GM18873 (cell line): ENCODE data around the gene APOL6.
"Not testable (repeated sequence)": the region's sequence is repeated elsewhere in the genome, so short reads cannot be mapped to it uniquely, and the experiment has no call there.

Experiments
- ATAC-seq: cut with Tn5 transposase; IDR thresholded peaks from one replicate; pipeline ENCODE4 v1.9.1; 2021; ENCODE audit warnings: mild to moderate bottlenecking, moderate library complexity, moderate number of reproducible peaks; ENCODE audit not compliant: unreplicated experiment, low FRiP score

The APOL6 gene

GRCh38 chr22:35634943-35635540, 13.2 kb upstream of the APOL6 start:
- no peak for ATAC-seq

DNA sequence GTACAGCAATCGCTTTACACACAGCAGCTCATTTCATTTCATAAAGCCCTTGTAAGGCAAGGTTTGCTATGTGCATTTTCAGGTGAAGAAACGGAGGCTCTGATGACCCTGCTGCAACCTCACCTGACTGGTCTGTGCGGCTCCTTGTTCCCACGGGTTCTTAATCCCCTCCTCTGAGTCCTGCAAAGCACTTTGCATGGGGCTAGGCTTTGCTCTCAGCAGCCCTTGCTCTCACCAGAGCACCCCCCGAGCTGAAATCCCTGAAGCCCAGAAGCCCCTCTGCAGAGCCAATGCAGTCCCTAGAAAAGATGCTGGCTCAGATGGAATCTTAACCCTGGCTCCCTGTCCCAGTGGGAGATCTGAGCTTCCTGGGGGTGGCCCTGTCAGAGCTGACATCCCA, 11.0 kb upstream of the APOL6 start:
- no peak for ATAC-seq

GRCh38 chr22:35638001-35638400, 10.2 kb upstream of the APOL6 start:
- ATAC-seq = no peak

DNA sequence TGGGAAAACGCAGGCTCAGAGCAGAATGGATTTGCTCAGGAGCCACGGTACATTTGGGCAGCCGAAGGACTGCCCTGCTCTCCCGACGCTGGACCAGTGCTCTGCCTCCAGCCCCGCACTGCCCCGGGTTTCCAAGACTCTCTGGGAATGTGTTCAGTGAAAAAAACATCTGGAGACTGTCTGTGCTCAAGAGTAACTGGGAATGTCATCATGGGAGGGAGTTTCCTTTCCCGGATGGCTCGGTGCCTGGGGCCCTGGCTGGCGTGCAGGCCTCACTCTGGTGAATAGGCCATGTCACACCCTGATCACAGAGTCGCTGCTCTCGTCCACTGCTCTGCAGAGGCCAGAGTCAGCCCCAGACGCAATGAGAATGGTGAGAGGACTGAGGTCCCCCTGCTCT, 9.8 kb upstream of the APOL6 start:
- ATAC-seq = no peak

DNA sequence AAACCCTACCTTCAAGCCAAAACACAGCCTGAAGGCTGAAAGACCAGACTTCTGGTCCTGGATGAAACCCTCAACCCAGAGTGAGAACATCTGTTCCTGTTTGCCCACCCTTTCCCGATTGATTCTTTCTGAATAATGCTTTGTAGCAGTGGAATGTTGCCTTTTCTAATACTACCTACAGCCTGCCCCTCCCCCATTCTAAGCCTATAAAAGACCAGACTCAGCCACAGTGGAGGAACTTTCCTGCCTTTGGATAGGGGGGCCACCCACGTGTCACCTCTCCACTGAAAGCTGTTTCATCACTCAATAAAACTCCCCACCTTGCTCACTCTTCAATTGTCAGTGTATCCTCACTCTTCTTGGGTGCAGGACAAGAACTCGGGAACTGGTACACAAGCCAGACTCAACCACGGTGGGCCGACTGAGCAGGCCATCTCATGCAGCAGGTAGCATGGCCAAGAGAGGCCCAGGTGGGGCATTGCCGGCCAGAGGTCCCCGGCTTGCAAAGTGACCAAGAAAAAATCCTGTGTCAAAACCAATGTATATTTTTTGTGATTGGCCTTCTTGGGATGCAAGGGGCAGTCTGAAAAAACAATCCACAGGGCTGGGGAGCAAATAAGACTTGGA, 6.6 kb upstream of the APOL6 start:
- no peak for ATAC-seq

DNA sequence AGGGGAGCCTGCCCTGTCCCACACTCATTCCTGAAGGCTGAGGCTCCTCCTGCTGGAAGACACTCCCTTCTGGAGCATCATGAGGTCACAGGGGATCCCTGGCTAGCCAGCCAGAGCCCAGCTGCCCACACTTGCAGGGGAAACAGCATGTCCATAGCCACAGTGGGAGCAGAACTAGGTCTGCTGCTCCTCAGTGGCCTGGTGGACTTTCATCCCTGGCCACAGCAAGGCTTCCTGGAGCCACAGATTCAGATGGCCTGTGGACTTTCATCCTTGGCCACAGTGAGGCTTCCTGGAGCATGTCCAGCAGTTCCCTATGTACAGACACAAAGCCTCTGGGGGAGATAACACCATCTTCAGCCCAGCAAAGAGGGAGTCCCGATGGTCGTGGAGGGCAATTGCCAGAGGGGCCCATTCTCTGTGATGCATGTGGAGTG, 5.9 kb upstream of the APOL6 start:
- ATAC-seq = no peak

- ATAC-seq = no peak
Observed at GRCh38 chr22:35643991-35644390, 4.3 kb upstream of the APOL6 start.

DNA sequence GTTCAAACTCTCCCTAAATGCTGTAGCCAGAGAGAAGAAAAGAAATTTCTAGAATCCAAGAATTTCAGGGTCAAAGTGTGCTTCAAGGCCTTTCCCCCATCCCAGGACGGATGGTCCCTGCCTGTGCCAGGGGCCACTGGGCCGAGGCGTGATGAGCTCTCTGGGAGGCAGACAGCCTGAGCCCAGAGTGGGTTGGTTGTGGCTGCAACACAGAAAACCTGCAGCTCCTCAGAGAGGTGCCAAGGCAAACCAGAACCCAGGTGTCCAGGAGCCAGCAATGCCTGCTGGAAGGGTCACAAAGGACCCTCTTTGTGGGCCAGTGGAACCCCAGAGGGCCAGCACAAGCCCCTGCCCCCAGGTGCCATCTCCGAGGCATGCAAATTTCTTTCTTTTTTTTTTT, 2.6 kb upstream of the APOL6 start:
- ATAC-seq = no peak

- ATAC-seq = no peak
Observed at GRCh38 chr22:35649026-35649553, 844 bp downstream of the APOL6 start.

DNA sequence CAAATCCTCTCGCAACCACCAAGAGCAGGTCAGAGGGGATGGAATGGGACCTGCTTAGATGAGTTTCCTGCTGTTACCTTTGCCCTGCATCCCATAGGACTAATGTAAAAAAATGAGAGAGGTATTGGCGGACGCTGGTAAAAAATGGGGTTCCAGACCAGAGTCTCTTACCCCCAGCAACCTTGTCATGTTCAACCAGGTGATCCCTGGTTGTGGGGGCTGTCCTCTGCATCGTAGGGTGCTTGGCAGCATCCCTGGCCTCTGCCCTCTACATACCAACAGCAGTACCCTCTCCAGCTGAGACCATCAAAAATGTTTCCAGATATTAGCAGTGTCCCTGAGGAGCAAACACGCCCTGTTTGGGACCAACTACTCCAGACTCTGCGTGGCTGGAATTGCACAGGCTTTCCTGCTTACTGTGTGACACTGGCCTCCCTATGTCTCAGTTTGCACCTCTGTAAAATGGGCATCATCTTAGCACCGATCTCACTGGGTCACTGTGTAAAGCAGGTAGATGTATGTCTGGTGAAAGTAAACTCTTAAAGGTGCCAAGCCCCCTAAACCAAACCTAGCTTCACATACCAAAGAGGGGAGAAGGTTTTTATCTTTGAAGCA, 1.5 kb downstream of the APOL6 start:
- ATAC-seq = no peak

GRCh38 chr22:35651085-35651484, 2.8 kb downstream of the APOL6 start:
- no peak for ATAC-seq

- no peak for ATAC-seq
Observed at GRCh38 chr22:35653824-35654223, 5.6 kb downstream of the APOL6 start.

DNA sequence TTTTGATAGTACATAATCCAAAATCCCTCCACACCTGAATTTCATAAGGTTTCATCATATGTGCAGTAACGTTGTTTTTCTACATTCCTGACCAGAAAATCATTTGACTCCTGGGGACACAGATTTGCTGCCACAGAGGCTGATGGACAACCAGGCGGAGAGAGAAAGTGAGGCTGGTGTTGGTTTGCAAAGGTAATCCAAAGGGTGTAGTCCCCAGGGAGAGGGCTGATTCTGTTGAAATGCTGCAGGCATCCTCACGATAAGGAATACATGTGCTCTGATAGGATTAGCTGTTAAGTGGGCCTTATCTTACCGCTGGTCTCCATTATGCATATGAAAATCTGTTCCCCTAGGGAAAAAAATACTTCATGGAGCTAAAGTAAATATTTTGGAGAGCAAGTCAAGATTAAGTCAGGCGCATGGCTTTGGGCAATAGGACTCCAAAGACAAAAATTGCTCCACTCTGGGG, 8.1 kb downstream of the APOL6 start:
- ATAC-seq = no peak

DNA sequence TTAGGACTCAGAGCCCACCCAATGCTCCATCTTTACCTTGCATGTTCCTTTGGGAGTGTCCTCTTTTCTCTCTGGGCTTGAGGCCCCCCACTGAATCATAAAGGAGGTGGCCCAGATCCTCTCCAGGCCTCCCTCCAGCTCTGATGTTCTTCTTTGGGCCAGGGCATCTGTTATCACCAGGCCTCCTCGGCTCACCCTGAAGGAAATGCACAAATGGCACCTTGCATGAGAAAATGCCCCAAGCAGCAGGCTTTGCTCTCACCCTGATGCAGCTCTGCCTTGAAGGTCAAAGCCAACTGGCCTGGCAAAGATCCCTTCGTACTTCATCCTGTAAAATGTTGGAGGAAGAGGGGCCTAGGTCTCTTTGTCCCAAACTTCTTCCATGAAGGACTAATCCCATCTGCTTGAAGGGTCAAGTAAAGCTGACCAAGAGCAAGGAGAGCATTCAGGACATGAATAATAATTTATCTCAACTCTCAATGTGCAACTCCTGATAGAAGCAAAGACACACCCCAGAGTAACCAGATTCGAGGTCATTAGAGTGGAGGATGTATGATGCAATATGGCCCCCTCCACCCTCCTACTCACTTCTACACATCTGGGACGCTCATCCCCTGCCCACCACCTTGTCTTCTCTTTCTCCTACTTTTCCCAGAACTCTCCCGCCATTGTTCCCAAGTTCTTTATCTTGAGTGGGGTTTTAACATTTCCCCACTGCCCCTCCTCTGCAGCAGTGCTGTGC, 9.5 kb downstream of the APOL6 start:
- ATAC-seq = no peak

DNA sequence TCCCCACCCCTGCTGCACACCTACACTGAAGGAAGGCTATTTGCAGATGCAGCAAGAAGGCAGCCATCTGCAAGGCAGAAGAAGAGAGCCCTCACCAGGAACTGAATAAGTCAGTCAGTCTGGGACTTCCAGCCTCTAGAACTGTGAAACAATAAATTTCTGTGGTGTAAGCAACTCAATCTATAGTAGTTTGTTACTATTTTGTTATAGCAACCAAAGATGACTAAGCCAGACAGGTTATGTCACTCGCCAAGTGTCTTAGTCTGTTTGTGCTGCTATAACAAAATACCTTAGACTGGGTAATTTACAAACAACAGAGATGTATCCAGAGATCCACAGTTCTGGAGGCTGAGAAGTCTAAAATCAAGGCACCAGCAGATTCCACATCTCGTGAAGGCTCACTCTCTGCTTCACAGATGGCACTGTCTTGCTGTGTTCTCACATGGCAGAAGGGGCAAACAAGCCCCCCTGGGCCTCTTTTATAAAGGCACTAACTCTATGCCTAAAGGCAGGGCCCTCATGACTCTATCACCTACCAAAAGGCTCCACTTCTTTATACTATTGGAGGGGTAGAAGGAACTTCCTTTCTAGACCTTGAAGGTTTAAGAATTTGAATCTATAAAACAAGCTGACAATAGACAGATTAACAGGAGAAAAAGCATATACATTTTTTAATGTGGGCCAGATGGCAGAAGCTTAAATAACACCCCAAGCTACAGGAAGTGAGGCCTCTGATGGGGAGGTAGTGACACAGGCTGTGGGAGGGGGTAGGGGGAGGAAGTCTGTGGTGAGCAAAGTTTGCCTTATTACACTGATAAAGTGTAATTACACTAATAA, 12.3 kb downstream of the APOL6 start:
- ATAC-seq = no peak

- ATAC-seq = no peak
Observed at GRCh38 chr22:35661464-35661863, 13.2 kb downstream of the APOL6 start.

DNA sequence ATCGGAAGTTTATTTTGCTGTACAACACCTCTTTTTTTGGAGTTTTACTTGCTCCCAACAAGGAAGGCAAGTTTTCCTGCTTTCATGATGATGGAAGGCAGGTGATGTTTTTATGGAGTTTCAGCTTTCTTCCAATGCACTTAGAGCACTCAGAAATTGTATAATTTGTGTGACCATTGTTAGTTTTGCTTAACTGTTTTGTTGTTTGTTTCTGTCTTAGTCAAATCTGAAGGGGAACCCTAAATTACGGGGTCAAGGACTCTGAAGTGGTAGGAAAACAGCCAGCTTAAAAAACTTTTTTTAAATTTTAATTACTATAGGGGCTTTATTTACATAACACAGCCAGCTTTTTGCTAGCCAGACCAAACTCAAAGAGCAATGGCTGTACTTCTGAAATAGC, 14.7 kb downstream of the APOL6 start:
- ATAC-seq = no peak

DNA sequence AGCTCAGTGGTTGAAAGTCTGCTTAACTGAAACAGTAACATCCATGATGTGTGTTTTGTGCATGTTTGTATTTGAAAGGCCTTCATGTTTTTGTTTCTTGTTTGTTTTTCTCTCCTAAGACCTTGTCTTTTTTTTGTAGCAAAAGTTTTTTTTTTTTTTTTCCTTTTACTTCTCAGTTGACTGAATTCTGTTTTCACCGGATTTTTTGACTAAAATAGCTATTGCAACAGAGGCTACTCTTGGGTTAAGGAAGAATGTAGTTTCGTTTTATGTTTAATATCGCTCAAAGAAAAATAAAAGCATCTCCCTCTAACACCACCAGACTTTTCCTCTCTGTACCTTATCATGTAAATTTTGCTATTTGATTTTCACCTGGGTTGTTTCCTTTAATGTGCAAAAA, 15.1 kb downstream of the APOL6 start:
- ATAC-seq = no peak

- ATAC-seq = no peak
Observed at GRCh38 chr22:35664955-35665587, 16.8 kb downstream of the APOL6 start.

- not testable (repeated sequence) for ATAC-seq
Observed at GRCh38 chr22:35666699-35667098, 18.5 kb downstream of the APOL6 start.
